ENCODE measurements around the gene TRPV5.
"Not testable (repeated sequence)": the region's sequence is repeated elsewhere in the genome, so short reads cannot be mapped to it uniquely, and the experiment has no call there.

Gene TRPV5

GRCh38 chr7:142933624-142934023 lies at the start of gene TRPV5:
TRPV5 (minus strand) TSS chr7:142933746; CDS start chr7:142933459, 287 bp downstream.
- DNase-seq = no peak

- not testable (repeated sequence) for DNase-seq
Measured at GRCh38 chr7:142978402-142978801, 44.9 kb upstream of the TRPV5 start.

GRCh38 chr7:142974626-142975025 lies 41.1 kb upstream of the TRPV5 start:
- no peak for DNase-seq

GRCh38 chr7:142969183-142969582 lies 35.6 kb upstream of the TRPV5 start:
- no peak for DNase-seq

GRCh38 chr7:142968229-142968628 lies 34.7 kb upstream of the TRPV5 start:
- DNase-seq = no peak

GRCh38 chr7:142964502-142965246 lies 31.1 kb upstream of the TRPV5 start:
- no peak for DNase-seq

GRCh38 chr7:142963993-142964392 lies 30.4 kb upstream of the TRPV5 start:
- DNase-seq = no peak

GRCh38 chr7:142962991-142963390 lies 29.4 kb upstream of the TRPV5 start:
- no peak for DNase-seq

GRCh38 chr7:142961973-142962926 lies 28.7 kb upstream of the TRPV5 start, which contains the start of gene KEL:
KEL (minus strand) TSS chr7:142962363; CDS start chr7:142962206, 157 bp downstream.
- DNase-seq = no peak

- no peak for DNase-seq
Measured at GRCh38 chr7:142961595-142961972, 28.0 kb upstream of the TRPV5 start.

GRCh38 chr7:142960955-142961512 lies 27.5 kb upstream of the TRPV5 start:
- DNase-seq = no peak

- DNase-seq = no peak
Measured at GRCh38 chr7:142959202-142959601, 25.7 kb upstream of the TRPV5 start.

- no peak for DNase-seq
Measured at GRCh38 chr7:142957723-142958122, 24.2 kb upstream of the TRPV5 start.

- DNase-seq = no peak
Measured at GRCh38 chr7:142956951-142957623, 23.5 kb upstream of the TRPV5 start.

- no peak for DNase-seq
Measured at GRCh38 chr7:142954680-142955268, 21.2 kb upstream of the TRPV5 start.

- DNase-seq = no peak
Measured at GRCh38 chr7:142950235-142950634, 16.7 kb upstream of the TRPV5 start.

GRCh38 chr7:142948603-142949002 lies 15.1 kb upstream of the TRPV5 start:
- DNase-seq = no peak

GRCh38 chr7:142945001-142945400 lies 11.5 kb upstream of the TRPV5 start:
- DNase-seq = no peak

GRCh38 chr7:142943706-142944268 lies 10.2 kb upstream of the TRPV5 start:
- no peak for DNase-seq

GRCh38 chr7:142942746-142943145 lies 9.2 kb upstream of the TRPV5 start:
- no peak for DNase-seq

GRCh38 chr7:142941541-142941940 lies 8.0 kb upstream of the TRPV5 start:
- DNase-seq = no peak

GRCh38 chr7:142940966-142941535 lies 7.5 kb upstream of the TRPV5 start:
- no peak for DNase-seq

All from NCI-H774 (cell line).